H1 (cell line): ENCODE data around the gene RREB1. TPM values are rescaled to one million over a fixed set of nuclear protein-coding genes. Genes with fewer than 3 reads are reported as not detected.

Source experiments
- polyA plus RNA-seq, 7 experiments: library from polyadenylated mRNA; depleted of rRNA in 3 of 7; stranded (reverse) in 5 of 7; unstranded in 2 of 7; fragments of >200 nt in 5 of 7; fragments of 200-250 nt in 2 of 7; gene quantifications; 1 replicate in 5 of 7; 2 replicates in 1 of 7; 4 replicates in 1 of 7; pipeline versions ENCODE4 v1.2.1 to v1.2.3, GENCODE V29; 2011 to 2013; ENCODE audit warnings: missing spikeins in 2 of 7, mixed read lengths in 2 of 7
- total RNA-seq: library from RNA; stranded (reverse); fragmentation: NEBNext Ultra II Directional; extraction: Animal tissue kit (Norgen Biotek cat#: 25700); gene quantifications from 2 replicates; pipeline ENCODE4 v1.2.1, GENCODE V29; 2021
- TF ChIP-seq, protein P1 (sequence below): fragments of 300-600 bp; sonication (generic); IDR thresholded peaks from 2 replicates; pipeline ENCODE4 v1.7.1; 2012; ENCODE audit warnings: low read length, moderate library complexity, mild to moderate bottlenecking, inconsistent platforms; ENCODE audit not compliant: insufficient replicate concordance

RREB1 gene
- total and polyA plus RNA-seq, 2 of the 8 experiments (the other 6 are each of a cell fraction or from before 2014, with no cell fraction given): 3.9 to 34.7 TPM

GRCh38 chr6:7153789-7154188, 46.0 kb downstream of the RREB1 start (continued):
- TF ChIP-seq, protein P1, sequence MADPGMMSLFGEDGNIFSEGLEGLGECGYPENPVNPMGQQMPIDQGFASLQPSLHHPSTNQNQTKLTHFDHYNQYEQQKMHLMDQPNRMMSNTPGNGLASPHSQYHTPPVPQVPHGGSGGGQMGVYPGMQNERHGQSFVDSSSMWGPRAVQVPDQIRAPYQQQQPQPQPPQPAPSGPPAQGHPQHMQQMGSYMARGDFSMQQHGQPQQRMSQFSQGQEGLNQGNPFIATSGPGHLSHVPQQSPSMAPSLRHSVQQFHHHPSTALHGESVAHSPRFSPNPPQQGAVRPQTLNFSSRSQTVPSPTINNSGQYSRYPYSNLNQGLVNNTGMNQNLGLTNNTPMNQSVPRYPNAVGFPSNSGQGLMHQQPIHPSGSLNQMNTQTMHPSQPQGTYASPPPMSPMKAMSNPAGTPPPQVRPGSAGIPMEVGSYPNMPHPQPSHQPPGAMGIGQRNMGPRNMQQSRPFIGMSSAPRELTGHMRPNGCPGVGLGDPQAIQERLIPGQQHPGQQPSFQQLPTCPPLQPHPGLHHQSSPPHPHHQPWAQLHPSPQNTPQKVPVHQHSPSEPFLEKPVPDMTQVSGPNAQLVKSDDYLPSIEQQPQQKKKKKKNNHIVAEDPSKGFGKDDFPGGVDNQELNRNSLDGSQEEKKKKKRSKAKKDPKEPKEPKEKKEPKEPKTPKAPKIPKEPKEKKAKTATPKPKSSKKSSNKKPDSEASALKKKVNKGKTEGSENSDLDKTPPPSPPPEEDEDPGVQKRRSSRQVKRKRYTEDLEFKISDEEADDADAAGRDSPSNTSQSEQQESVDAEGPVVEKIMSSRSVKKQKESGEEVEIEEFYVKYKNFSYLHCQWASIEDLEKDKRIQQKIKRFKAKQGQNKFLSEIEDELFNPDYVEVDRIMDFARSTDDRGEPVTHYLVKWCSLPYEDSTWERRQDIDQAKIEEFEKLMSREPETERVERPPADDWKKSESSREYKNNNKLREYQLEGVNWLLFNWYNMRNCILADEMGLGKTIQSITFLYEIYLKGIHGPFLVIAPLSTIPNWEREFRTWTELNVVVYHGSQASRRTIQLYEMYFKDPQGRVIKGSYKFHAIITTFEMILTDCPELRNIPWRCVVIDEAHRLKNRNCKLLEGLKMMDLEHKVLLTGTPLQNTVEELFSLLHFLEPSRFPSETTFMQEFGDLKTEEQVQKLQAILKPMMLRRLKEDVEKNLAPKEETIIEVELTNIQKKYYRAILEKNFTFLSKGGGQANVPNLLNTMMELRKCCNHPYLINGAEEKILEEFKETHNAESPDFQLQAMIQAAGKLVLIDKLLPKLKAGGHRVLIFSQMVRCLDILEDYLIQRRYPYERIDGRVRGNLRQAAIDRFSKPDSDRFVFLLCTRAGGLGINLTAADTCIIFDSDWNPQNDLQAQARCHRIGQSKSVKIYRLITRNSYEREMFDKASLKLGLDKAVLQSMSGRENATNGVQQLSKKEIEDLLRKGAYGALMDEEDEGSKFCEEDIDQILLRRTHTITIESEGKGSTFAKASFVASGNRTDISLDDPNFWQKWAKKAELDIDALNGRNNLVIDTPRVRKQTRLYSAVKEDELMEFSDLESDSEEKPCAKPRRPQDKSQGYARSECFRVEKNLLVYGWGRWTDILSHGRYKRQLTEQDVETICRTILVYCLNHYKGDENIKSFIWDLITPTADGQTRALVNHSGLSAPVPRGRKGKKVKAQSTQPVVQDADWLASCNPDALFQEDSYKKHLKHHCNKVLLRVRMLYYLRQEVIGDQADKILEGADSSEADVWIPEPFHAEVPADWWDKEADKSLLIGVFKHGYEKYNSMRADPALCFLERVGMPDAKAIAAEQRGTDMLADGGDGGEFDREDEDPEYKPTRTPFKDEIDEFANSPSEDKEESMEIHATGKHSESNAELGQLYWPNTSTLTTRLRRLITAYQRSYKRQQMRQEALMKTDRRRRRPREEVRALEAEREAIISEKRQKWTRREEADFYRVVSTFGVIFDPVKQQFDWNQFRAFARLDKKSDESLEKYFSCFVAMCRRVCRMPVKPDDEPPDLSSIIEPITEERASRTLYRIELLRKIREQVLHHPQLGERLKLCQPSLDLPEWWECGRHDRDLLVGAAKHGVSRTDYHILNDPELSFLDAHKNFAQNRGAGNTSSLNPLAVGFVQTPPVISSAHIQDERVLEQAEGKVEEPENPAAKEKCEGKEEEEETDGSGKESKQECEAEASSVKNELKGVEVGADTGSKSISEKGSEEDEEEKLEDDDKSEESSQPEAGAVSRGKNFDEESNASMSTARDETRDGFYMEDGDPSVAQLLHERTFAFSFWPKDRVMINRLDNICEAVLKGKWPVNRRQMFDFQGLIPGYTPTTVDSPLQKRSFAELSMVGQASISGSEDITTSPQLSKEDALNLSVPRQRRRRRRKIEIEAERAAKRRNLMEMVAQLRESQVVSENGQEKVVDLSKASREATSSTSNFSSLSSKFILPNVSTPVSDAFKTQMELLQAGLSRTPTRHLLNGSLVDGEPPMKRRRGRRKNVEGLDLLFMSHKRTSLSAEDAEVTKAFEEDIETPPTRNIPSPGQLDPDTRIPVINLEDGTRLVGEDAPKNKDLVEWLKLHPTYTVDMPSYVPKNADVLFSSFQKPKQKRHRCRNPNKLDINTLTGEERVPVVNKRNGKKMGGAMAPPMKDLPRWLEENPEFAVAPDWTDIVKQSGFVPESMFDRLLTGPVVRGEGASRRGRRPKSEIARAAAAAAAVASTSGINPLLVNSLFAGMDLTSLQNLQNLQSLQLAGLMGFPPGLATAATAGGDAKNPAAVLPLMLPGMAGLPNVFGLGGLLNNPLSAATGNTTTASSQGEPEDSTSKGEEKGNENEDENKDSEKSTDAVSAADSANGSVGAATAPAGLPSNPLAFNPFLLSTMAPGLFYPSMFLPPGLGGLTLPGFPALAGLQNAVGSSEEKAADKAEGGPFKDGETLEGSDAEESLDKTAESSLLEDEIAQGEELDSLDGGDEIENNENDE: no peak
